WTC11 (cell line): ENCODE results near the gene RPL13. TPM values are rescaled to one million over a fixed set of nuclear protein-coding genes. Genes with fewer than 3 reads are reported as not detected.
A peak's percentile ranks its signal among the peaks of the same experiment; 100 is the strongest.

ENCODE experiments used
- CDX4 ChIP-seq: fragments of 250-450 bp; sonication (Bioruptor Pico); IDR thresholded peaks from 2 replicates; pipeline ENCODE4 v1.9.0; 2021; ENCODE audit warnings: moderate library complexity, mild to moderate bottlenecking, inconsistent platforms, borderline replicate concordance
- CREM ChIP-seq: sonication (generic); formaldehyde crosslinking; IDR thresholded peaks from 2 replicates; pipeline ENCODE4 v1.8.1; 2022; ENCODE audit warnings: mild to moderate bottlenecking, missing genetic modification reagents, moderate library complexity
- CTCF ChIP-seq: fragments of 200-600 bp; IDR thresholded peaks from 2 replicates; pipeline ENCODE4 v1.8.0; 2022; ENCODE audit warnings: antibody characterized with exemption
- E2F1 ChIP-seq: sonication (generic); formaldehyde crosslinking; IDR thresholded peaks from 2 replicates; pipeline ENCODE4 v1.8.0; 2022; ENCODE audit warnings: mild to moderate bottlenecking, missing genetic modification reagents
- E2F4 ChIP-seq: sonication (generic); formaldehyde crosslinking; IDR thresholded peaks from 2 replicates; pipeline ENCODE4 v1.8.1; 2022; ENCODE audit warnings: low read depth, mild to moderate bottlenecking, moderate library complexity, missing genetic modification reagents, borderline replicate concordance
- ETV6 ChIP-seq: sonication (generic); formaldehyde crosslinking; IDR thresholded peaks from 2 replicates; pipeline ENCODE4 v1.8.1; 2022; ENCODE audit warnings: mild to moderate bottlenecking, missing genetic modification reagents
- GABPB1 ChIP-seq: sonication (generic); formaldehyde crosslinking; IDR thresholded peaks from 2 replicates; pipeline ENCODE4 v1.8.1; 2023; ENCODE audit warnings: mild to moderate bottlenecking, missing genetic modification reagents
- GRHL2 ChIP-seq: fragments of 250-450 bp; sonication (Bioruptor Pico); IDR thresholded peaks from 2 replicates; pipeline ENCODE4 v1.8.0; 2022; ENCODE audit warnings: mild to moderate bottlenecking, moderate library complexity; ENCODE audit not compliant: insufficient replicate concordance, severe bottlenecking
- JAZF1 ChIP-seq: fragments of 250-450 bp; sonication (Bioruptor Pico); IDR thresholded peaks from 2 replicates; pipeline ENCODE4 v1.9.0; 2021; ENCODE audit warnings: moderate library complexity, mild to moderate bottlenecking, inconsistent platforms
- JUN ChIP-seq: sonication (generic); formaldehyde crosslinking; IDR thresholded peaks from 2 replicates; pipeline ENCODE4 v1.8.0; 2023; ENCODE audit warnings: mild to moderate bottlenecking, missing genetic modification reagents
- MXD4 ChIP-seq: fragments of 250-450 bp; sonication (Bioruptor Pico); IDR thresholded peaks from 2 replicates; pipeline ENCODE4 v1.8.0; 2021; ENCODE audit warnings: mild to moderate bottlenecking, moderate library complexity, borderline replicate concordance
- NR2C2 ChIP-seq: sonication (generic); formaldehyde crosslinking; IDR thresholded peaks from 2 replicates; pipeline ENCODE4 v1.8.0; 2022; ENCODE audit warnings: mild to moderate bottlenecking, missing genetic modification reagents
- NR3C1 ChIP-seq: sonication (generic); formaldehyde crosslinking; conservative IDR thresholded peaks from 2 replicates; pipeline ENCODE4 v1.8.1; 2023; ENCODE audit warnings: low read depth, mild to moderate bottlenecking, missing genetic modification reagents
- SMAD4 ChIP-seq: sonication (generic); formaldehyde crosslinking; IDR thresholded peaks from 2 replicates; pipeline ENCODE4 v1.8.0; 2022; ENCODE audit warnings: mild to moderate bottlenecking, missing genetic modification reagents
- TCF7 ChIP-seq: sonication (generic); formaldehyde crosslinking; IDR thresholded peaks from 2 replicates; pipeline ENCODE4 v1.8.0; 2022; ENCODE audit warnings: mild to moderate bottlenecking, low read depth, missing genetic modification reagents, moderate library complexity
- ZNF232 ChIP-seq: sonication (generic); formaldehyde crosslinking; IDR thresholded peaks from 2 replicates; pipeline ENCODE4 v1.8.0; 2022; ENCODE audit warnings: mild to moderate bottlenecking, missing genetic modification reagents
- ZNF317 ChIP-seq: sonication (generic); formaldehyde crosslinking; IDR thresholded peaks from 2 replicates; pipeline ENCODE4 v1.8.1; 2023; ENCODE audit warnings: low read depth, mild to moderate bottlenecking, moderate library complexity, missing genetic modification reagents, borderline replicate concordance
- ZNF396 ChIP-seq: fragments of 250-450 bp; sonication (Bioruptor Pico); IDR thresholded peaks from 2 replicates; pipeline ENCODE4 v1.8.0; 2021; ENCODE audit warnings: mild to moderate bottlenecking, moderate library complexity, borderline replicate concordance
- ZNF512 ChIP-seq: sonication (generic); formaldehyde crosslinking; IDR thresholded peaks from 2 replicates; pipeline ENCODE4 v1.8.1; 2022; ENCODE audit warnings: missing genetic modification reagents, borderline replicate concordance
- ZNF532 ChIP-seq: fragments of 250-450 bp; sonication (Bioruptor Pico); IDR thresholded peaks from 2 replicates; pipeline ENCODE4 v1.9.0; 2021; ENCODE audit warnings: mild to moderate bottlenecking, borderline replicate concordance
- total RNA-seq: library from RNA; stranded (reverse); gene quantifications from 3 replicates; pipeline ENCODE4 v1.2.3, GENCODE V29; 2021
- TF ChIP-seq, protein P1 (sequence below): fragments of 250-450 bp; sonication (Bioruptor Pico); IDR thresholded peaks from 2 replicates; pipeline ENCODE4 v1.9.0; 2021; ENCODE audit warnings: mild to moderate bottlenecking
- TF ChIP-seq, protein P2 (sequence below): sonication (generic); formaldehyde crosslinking; IDR thresholded peaks from 2 replicates; pipeline ENCODE4 v1.8.1; 2023; ENCODE audit warnings: mild to moderate bottlenecking, missing genetic modification reagents, borderline replicate concordance

Gene RPL13
- total RNA-seq, 1 experiment from 2014 or later: 2,631 TPM

DNA sequence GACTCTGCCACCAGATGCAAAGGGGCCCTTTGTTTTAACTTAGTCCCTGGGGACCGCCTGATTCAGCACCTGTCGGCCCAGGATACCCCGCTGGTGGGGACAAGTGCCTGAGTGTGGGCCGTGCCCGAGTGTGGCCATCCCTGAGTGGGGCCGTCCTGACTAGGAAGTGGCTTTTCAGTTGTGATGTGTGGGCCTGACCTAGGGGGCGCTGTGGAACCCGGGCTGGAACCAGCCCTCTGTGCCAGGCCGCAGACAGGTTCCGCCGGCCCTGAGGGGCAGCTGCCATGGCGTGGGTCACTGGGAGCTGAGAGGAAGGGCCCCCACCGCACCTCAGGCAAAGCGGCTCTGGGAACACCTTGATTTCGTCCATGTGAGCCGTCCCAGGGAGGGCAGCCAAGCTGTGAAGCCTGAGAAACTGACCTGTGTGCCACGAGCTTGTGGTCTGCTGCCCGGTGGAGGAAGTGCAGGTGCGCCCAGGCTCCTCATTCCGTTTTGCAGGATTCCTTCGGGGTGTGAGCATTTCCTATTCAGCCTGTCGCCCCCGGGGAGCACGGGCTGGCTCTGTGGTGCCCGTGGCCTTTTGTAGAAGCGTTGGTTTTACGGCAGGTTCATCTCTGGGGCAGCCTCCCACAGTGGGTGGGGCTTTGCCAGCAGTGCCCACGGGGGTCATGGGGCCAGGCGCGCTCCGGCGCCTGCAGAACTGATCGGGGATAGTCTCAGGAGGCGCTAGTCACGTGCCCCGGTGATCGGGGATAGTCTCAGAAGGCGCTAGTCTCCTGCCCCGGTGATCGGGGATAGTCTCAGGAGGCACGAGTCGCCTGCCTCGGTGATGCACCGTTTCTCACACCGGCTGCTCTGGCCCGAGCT lies 5.3 kb downstream of the RPL13 start (continued):
- TF ChIP-seq GRHL2 (CRISPR knock-in tag) (no peak), JUN (CRISPR knock-in tag) (0 out of 2 replicates have a peak, but pooled peaks have one; percentile 65), ZNF396 (CRISPR knock-in tag) (no peak), ETV6 (CRISPR knock-in tag) (peak; percentile 57), E2F1 (CRISPR knock-in tag) (no peak), MXD4 (CRISPR knock-in tag) (no peak), SMAD4 (CRISPR knock-in tag) (peak; percentile 67), NR2C2 (CRISPR knock-in tag) (no peak; the same call in 1 of the 2 replicates), E2F4 (CRISPR knock-in tag) (no peak), JAZF1 (no peak), CTCF (peak; percentile 85), ZNF532 (peak; percentile 78; the same call in 1 of the 2 replicates), CREM (CRISPR knock-in tag) (peak; percentile 69; the same call in 1 of the 2 replicates), ZNF232 (CRISPR knock-in tag) (no peak), TCF7 (CRISPR knock-in tag) (no peak), NR3C1 (no peak), GABPB1 (CRISPR knock-in tag) (peak; percentile 47), CDX4 (CRISPR knock-in tag) (no peak), ZNF317 (no peak), ZNF512 (CRISPR knock-in tag) (no peak)
- TF ChIP-seq, protein P1, sequence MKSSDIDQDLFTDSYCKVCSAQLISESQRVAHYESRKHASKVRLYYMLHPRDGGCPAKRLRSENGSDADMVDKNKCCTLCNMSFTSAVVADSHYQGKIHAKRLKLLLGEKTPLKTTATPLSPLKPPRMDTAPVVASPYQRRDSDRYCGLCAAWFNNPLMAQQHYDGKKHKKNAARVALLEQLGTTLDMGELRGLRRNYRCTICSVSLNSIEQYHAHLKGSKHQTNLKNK (CRISPR knock-in tag): peak; percentile 60
- TF ChIP-seq, protein P2, sequence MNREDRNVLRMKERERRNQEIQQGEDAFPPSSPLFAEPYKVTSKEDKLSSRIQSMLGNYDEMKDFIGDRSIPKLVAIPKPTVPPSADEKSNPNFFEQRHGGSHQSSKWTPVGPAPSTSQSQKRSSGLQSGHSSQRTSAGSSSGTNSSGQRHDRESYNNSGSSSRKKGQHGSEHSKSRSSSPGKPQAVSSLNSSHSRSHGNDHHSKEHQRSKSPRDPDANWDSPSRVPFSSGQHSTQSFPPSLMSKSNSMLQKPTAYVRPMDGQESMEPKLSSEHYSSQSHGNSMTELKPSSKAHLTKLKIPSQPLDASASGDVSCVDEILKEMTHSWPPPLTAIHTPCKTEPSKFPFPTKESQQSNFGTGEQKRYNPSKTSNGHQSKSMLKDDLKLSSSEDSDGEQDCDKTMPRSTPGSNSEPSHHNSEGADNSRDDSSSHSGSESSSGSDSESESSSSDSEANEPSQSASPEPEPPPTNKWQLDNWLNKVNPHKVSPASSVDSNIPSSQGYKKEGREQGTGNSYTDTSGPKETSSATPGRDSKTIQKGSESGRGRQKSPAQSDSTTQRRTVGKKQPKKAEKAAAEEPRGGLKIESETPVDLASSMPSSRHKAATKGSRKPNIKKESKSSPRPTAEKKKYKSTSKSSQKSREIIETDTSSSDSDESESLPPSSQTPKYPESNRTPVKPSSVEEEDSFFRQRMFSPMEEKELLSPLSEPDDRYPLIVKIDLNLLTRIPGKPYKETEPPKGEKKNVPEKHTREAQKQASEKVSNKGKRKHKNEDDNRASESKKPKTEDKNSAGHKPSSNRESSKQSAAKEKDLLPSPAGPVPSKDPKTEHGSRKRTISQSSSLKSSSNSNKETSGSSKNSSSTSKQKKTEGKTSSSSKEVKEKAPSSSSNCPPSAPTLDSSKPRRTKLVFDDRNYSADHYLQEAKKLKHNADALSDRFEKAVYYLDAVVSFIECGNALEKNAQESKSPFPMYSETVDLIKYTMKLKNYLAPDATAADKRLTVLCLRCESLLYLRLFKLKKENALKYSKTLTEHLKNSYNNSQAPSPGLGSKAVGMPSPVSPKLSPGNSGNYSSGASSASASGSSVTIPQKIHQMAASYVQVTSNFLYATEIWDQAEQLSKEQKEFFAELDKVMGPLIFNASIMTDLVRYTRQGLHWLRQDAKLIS (CRISPR knock-in tag): no peak
